GM12878 (cell line): ENCODE results near the gene PCDHAC2. TPM values are rescaled to one million over a fixed set of nuclear protein-coding genes. Genes with fewer than 3 reads are reported as not detected.

Source experiments
- ATAC-seq: fragments of 200-7000 bp; cut with Tn5 transposase; 3 replicates; pipeline ENCODE4 v1.9.1; 2020; ENCODE audit warnings: mild to moderate bottlenecking, moderate library complexity
- BruUV-seq: library from RNA; stranded (reverse); fragments of 400-500 nt; replicated peaks from 2 replicates; lab custom pipeline; 2021; lab: Mats Ljungman, UMichigan
- CTCF ChIA-PET: fragments of 300-600 bp; sonication (Branson Sonifier 250); formaldehyde crosslinking; extraction: SDS; loops from one replicate; lab custom pipeline; 2021; ENCODE audit warnings: inconsistent platforms; lab: Yijun Ruan, JAX
- POLR2A ChIA-PET: fragments of 350-600 bp; formaldehyde crosslinking; extraction: SDS; loops from one replicate; lab custom pipeline; 2021; ENCODE audit warnings: inconsistent platforms; lab: Charles Lee
- RAD21 ChIA-PET: fragments of 300-600 bp; sonication (Branson Sonifier 250); formaldehyde crosslinking; loops from one replicate; lab custom pipeline; 2023; ENCODE audit warnings: antibody characterized with exemption; ENCODE audit not compliant: unreplicated experiment; lab: Charles Lee
- SMC1A ChIA-PET: fragments of 300-600 bp; sonication (Branson Sonifier 250); formaldehyde crosslinking; loops from one replicate; lab custom pipeline; 2023; ENCODE audit not compliant: unreplicated experiment, uncharacterized antibody; lab: Charles Lee
- DNase-seq: peaks from one replicate; pipeline ENCODE4 v3.0.0-alpha.2; 2011; ENCODE audit warnings: low read depth, low spot score
- FAIRE-seq: peaks from 3 replicates; lab custom pipeline; 2011; peaks lifted over from hg19 to GRCh38; lab: Jason Lieb, UNC
- H2AFZ ChIP-seq: 2 replicates; pipeline ENCODE4 v1.6.0; 2011; ENCODE audit warnings: low read depth, low read length, control low read depth; ENCODE audit not compliant: control insufficient read depth
- H3K27ac ChIP-seq: 2 replicates; pipeline ENCODE4 v1.5.1; 2011; ENCODE audit warnings: control low read depth; ENCODE audit not compliant: control insufficient read depth, insufficient read depth
- H3K27me3 ChIP-seq, 2 experiments: replicated peaks in 1 of 2; 2 replicates each; pipeline versions ENCODE4 v1.6.0 to v1.6.1; 2011; ENCODE audit warnings: low read length in 1 of 2; ENCODE audit not compliant: control insufficient read depth in 2 of 2, insufficient read depth in 2 of 2
- H3K36me3 ChIP-seq, 2 experiments: 2 replicates each; pipeline ENCODE4 v1.5.1; 2011; ENCODE audit warnings: low read length in 1 of 2; ENCODE audit not compliant: control insufficient read depth in 2 of 2, insufficient read depth in 2 of 2
- H3K4me1 ChIP-seq: 2 replicates; pipeline ENCODE4 v1.6.1; 2011; ENCODE audit warnings: mild to moderate bottlenecking, low read length, moderate library complexity, mixed read lengths; ENCODE audit not compliant: control insufficient read depth, insufficient read depth
- H3K4me2 ChIP-seq: 2 replicates; pipeline ENCODE4 v1.6.0; 2011; ENCODE audit warnings: control low read depth; ENCODE audit not compliant: control insufficient read depth, insufficient read depth
- H3K4me3 ChIP-seq: fragments of 200-600 bp; sonication (generic); 2 replicates; pipeline ENCODE4 v1.5.1; 2016
- H3K79me2 ChIP-seq: 2 replicates; pipeline ENCODE4 v1.6.0; 2011; ENCODE audit warnings: low read length; ENCODE audit not compliant: control insufficient read depth, insufficient read depth
- H3K9ac ChIP-seq: 2 replicates; pipeline ENCODE4 v1.8.0; 2011; ENCODE audit warnings: low read length, control low read depth, mixed read lengths; ENCODE audit not compliant: control insufficient read depth, insufficient read depth
- H3K9me3 ChIP-seq: replicated peaks from 3 replicates; pipeline ENCODE4 v1.5.1; 2011; ENCODE audit warnings: mild to moderate bottlenecking, low read length; ENCODE audit not compliant: control insufficient read depth, insufficient read depth
- H4K20me1 ChIP-seq: 2 replicates; pipeline ENCODE4 v1.6.0; 2011; ENCODE audit not compliant: control insufficient read depth, insufficient read depth
- CBX3 ChIP-seq: fragments of 200-600 bp; sonication (generic); IDR thresholded peaks from 2 replicates; pipeline ENCODE4 v1.6.1; 2016; ENCODE audit warnings: low read depth, borderline replicate concordance
- CUX1 ChIP-seq: IDR thresholded peaks from 2 replicates; pipeline ENCODE4 v1.6.1; 2012; ENCODE audit warnings: improper control_type of control experiment, low read depth, low read length; ENCODE audit not compliant: insufficient replicate concordance
- HDAC6 ChIP-seq: fragments of 200-600 bp; sonication (generic); IDR thresholded peaks from one replicate; pipeline ENCODE4 v1.8.0; 2017; ENCODE audit warnings: antibody characterized with exemption; ENCODE audit not compliant: unreplicated experiment
- PAX8 ChIP-seq: fragments of 450-650 bp; IDR thresholded peaks from 2 replicates; pipeline ENCODE4 v1.6.1; 2017; ENCODE audit warnings: mild to moderate bottlenecking, moderate library complexity
- POLR2A ChIP-seq: IDR thresholded peaks from 2 replicates; pipeline ENCODE4 v1.6.1; 2011; ENCODE audit warnings: low read depth, mild to moderate bottlenecking, low read length
- SMAD1 ChIP-seq: fragments of 450-650 bp; IDR thresholded peaks from 2 replicates; pipeline ENCODE4 v1.6.1; 2018; ENCODE audit warnings: mild to moderate bottlenecking, low read depth; ENCODE audit not compliant: partially characterized antibody
- TBL1XR1 ChIP-seq: IDR thresholded peaks from 2 replicates; pipeline ENCODE4 v1.6.1; 2012; ENCODE audit warnings: low read depth, low read length, improper control_type of control experiment
- YBX1 ChIP-seq: fragments of 450-650 bp; IDR thresholded peaks from 2 replicates; pipeline ENCODE4 v1.6.1; 2016; ENCODE audit warnings: antibody characterized with exemption
- ZBTB40 ChIP-seq: fragments of 450-650 bp; IDR thresholded peaks from 2 replicates; pipeline ENCODE4 v1.6.1; 2016; ENCODE audit warnings: mild to moderate bottlenecking, moderate library complexity, borderline replicate concordance
- ZNF24 ChIP-seq: fragments of 450-650 bp; IDR thresholded peaks from 2 replicates; pipeline ENCODE4 v1.6.1; 2017; ENCODE audit warnings: antibody characterized with exemption, mild to moderate bottlenecking
- ZNF274 ChIP-seq: IDR thresholded peaks from one replicate; pipeline ENCODE4 v1.8.0; 2011; ENCODE audit not compliant: insufficient read length, insufficient read depth
- WGBS: methylation state at CpG from one replicate; pipeline ENCODE4 v1.1.6; 2016; ENCODE audit warnings: low lambda C conversion rate; ENCODE audit not compliant: insufficient replicate concordance, insufficient coverage; ENCODE audit errors: missing lambda C conversion rate; 5-methylcytosine and 5-hydroxymethylcytosine counted together
- in situ Hi-C: fragments of 300-500 bp; cut with MboI; formaldehyde crosslinking; loops from 9 replicates; pipeline ENCODE4 v1.14.3; 2018; ENCODE audit warnings: mixed read lengths
- intact Hi-C: fragments of 100-400 bp; cut with micrococcal nuclease; formaldehyde crosslinking; loops from one replicate; pipeline ENCODE4 v1.14.2; 2022; ENCODE audit not compliant: unreplicated experiment
- polyA plus RNA-seq, 11 experiments: library from polyadenylated mRNA; depleted of rRNA in 4 of 11; unstranded in 6 of 11; stranded (reverse) in 5 of 11; fragments of >200 nt; fragmentation: Nextera tagmentation in 4 of 11; fragmentation: Illumina TruSeq in 1 of 11; extraction: Ambion mirVana in 4 of 11; extraction: Trizol in 1 of 11; gene quantifications; 1 replicate in 1 of 11; 2 replicates in 10 of 11; pipeline versions ENCODE4 v1.2.1 to v1.2.3, GENCODE V29; 2011 to 2016; ENCODE audit warnings: inconsistent platforms in 2 of 11, missing spikeins in 2 of 11, low read depth in 1 of 11
- total RNA-seq, 4 experiments: library from RNA; depleted of rRNA in 3 of 4; stranded (reverse); fragments of >200 nt in 3 of 4; fragmentation: Illumina TruSeq in 1 of 4; extraction: Trizol in 1 of 4; gene quantifications; 2 replicates each; pipeline versions ENCODE4 v1.2.1 to v1.2.3, GENCODE V29; 2013 to 2021
- TF ChIP-seq, protein P1 (sequence below): fragments of 450-650 bp; formaldehyde crosslinking; IDR thresholded peaks from 2 replicates; pipeline ENCODE4 v1.4.0; 2020; ENCODE audit warnings: mild to moderate bottlenecking, moderate library complexity

The PCDHAC2 gene
- total and polyA plus RNA-seq, 10 of the 15 experiments (the other 5 are each of a cell fraction or from before 2014, with no cell fraction given), result 0.06 TPM; not detected in 9

GRCh38 chr5:140998921-140999410 lies 32.7 kb downstream of the PCDHAC2 start:
- Histone ChIP-seq H3K36me3 (no peaks in the 10 kb centered on the region), H3K4me1 (no peaks in the 10 kb centered on the region), H3K79me2 (no peaks in the 10 kb centered on the region), H3K9me3 (no peaks in the 10 kb centered on the region), H3K27me3 (no peaks in the 10 kb centered on the region), H3K4me2 (no peak overlapping the region), H3K27ac (no peak overlapping the region), H3K4me3 (no peak overlapping the region), H4K20me1 (no peaks in the 10 kb centered on the region), H3K9ac (no peak overlapping the region), H2AFZ (no peak overlapping the region)
- no peak for DNase-seq
- WGBS, result 27% methylated on average over 2 of the region's 2 CpGs
- intact Hi-C loops, result no loop called here
- ChIA-PET POLR2A (no interaction called here), SMC1A (no interaction called here), RAD21 (no interaction called here), CTCF (no interaction called here)
- no TSS peak for BruUV-seq
- ATAC-seq, result no peak
- no peak for FAIRE-seq
- in situ Hi-C loops, result no loop called here
- no peak for TF ChIP-seq POLR2A
- no peak for TF ChIP-seq PAX8
- no peak for TF ChIP-seq ZBTB40
- no peak for TF ChIP-seq CBX3
- no peak for TF ChIP-seq YBX1
- TF ChIP-seq TBL1XR1, result no peak
- no peak for TF ChIP-seq ZNF24
- TF ChIP-seq, protein P1, sequence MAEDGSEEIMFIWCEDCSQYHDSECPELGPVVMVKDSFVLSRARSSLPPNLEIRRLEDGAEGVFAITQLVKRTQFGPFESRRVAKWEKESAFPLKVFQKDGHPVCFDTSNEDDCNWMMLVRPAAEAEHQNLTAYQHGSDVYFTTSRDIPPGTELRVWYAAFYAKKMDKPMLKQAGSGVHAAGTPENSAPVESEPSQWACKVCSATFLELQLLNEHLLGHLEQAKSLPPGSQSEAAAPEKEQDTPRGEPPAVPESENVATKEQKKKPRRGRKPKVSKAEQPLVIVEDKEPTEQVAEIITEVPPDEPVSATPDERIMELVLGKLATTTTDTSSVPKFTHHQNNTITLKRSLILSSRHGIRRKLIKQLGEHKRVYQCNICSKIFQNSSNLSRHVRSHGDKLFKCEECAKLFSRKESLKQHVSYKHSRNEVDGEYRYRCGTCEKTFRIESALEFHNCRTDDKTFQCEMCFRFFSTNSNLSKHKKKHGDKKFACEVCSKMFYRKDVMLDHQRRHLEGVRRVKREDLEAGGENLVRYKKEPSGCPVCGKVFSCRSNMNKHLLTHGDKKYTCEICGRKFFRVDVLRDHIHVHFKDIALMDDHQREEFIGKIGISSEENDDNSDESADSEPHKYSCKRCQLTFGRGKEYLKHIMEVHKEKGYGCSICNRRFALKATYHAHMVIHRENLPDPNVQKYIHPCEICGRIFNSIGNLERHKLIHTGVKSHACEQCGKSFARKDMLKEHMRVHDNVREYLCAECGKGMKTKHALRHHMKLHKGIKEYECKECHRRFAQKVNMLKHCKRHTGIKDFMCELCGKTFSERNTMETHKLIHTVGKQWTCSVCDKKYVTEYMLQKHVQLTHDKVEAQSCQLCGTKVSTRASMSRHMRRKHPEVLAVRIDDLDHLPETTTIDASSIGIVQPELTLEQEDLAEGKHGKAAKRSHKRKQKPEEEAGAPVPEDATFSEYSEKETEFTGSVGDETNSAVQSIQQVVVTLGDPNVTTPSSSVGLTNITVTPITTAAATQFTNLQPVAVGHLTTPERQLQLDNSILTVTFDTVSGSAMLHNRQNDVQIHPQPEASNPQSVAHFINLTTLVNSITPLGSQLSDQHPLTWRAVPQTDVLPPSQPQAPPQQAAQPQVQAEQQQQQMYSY (CRISPR knock-in tag), result no peak
- TF ChIP-seq SMAD1, result no peak
- no peak for TF ChIP-seq CUX1
- TF ChIP-seq ZNF274, result no peak
- TF ChIP-seq HDAC6, result no peak
